Panc1 (cell line): ENCODE results near the gene RELL1.

Experiments used
- CTCF ChIP-seq: fragments of 450-650 bp; IDR thresholded peaks from 2 replicates; pipeline ENCODE4 v1.5.1; 2017; ENCODE audit warnings: mild to moderate bottlenecking
- POLR2AphosphoS5 ChIP-seq: IDR thresholded peaks from 2 replicates; pipeline ENCODE4 v1.6.1; 2012; ENCODE audit warnings: mild to moderate bottlenecking, low read depth, low read length, moderate library complexity
- REST ChIP-seq, 2 experiments: IDR thresholded peaks; 2 replicates each; pipeline ENCODE4 v1.6.1; 2011 to 2012; ENCODE audit warnings: low read depth in 2 of 2, control low read depth in 1 of 2, low read length in 1 of 2, mild to moderate bottlenecking in 1 of 2, moderate library complexity in 1 of 2; ENCODE audit not compliant: insufficient read depth in 1 of 2
- SIN3A ChIP-seq: IDR thresholded peaks from 2 replicates; pipeline ENCODE4 v1.6.1; 2012; ENCODE audit warnings: low read depth, mild to moderate bottlenecking, low read length, moderate library complexity, borderline replicate concordance; ENCODE audit not compliant: insufficient read depth
- TCF7L2 ChIP-seq: IDR thresholded peaks from 2 replicates; pipeline ENCODE4 v1.6.1; 2011; ENCODE audit warnings: mild to moderate bottlenecking, low read depth, low read length, inconsistent platforms

GRCh38 chr4:37612811-37613210 lies 73.4 kb downstream of the RELL1 start:
- TF ChIP-seq CTCF (no peak), POLR2AphosphoS5 (no peak), SIN3A (no peak), REST (IDR thresholded peaks at IDR 0.05; ENCODE audit: insufficient read depth in 1 of 2, low read depth in 2 of 2, low read length in 1 of 2) (no peak), TCF7L2 (no peak)
